Upper lobe of right lung (tissue), 1 donor: ENCODE results near the gene METAP1. TPM values are rescaled to one million over a fixed set of nuclear protein-coding genes. Genes with fewer than 3 reads are reported as not detected.
"Not testable (repeated sequence)": the region's sequence is repeated elsewhere in the genome, so short reads cannot be mapped to it uniquely, and the experiment has no call there.

Experiments used
- ATAC-seq: fragments of 200-7000 bp; cut with Tn5 transposase; one replicate; pipeline ENCODE4 v1.9.1; 2020; ENCODE audit warnings: mild to moderate bottlenecking, moderate library complexity
- DNase-seq: peaks from one replicate; pipeline ENCODE4 v3.0.0-alpha.2; 2020
- H3K27ac ChIP-seq: fragments of 200-600 bp; one replicate; pipeline ENCODE4 v1.8.0; 2022
- H3K27me3 ChIP-seq: fragments of 200-600 bp; one replicate; pipeline ENCODE4 v1.8.0; 2022; ENCODE audit warnings: mild to moderate bottlenecking
- H3K36me3 ChIP-seq: fragments of 200-600 bp; one replicate; pipeline ENCODE4 v1.8.0; 2022
- H3K4me1 ChIP-seq: fragments of 200-600 bp; one replicate; pipeline ENCODE4 v1.8.0; 2022
- H3K4me3 ChIP-seq: fragments of 200-600 bp; one replicate; pipeline ENCODE4 v1.8.0; 2022; ENCODE audit warnings: mild to moderate bottlenecking
- H3K9me3 ChIP-seq: fragments of 200-600 bp; one replicate; pipeline ENCODE4 v1.8.0; 2022
- intact Hi-C: fragments of 100-400 bp; cut with DNase I; formaldehyde crosslinking; loops from one replicate; pipeline ENCODE4 v1.11.0; 2022
- total RNA-seq: library from RNA; stranded (reverse); fragmentation: NEBNext Ultra II Directional; extraction: Animal tissue kit (Norgen Biotek cat#: 25700); gene quantifications from one replicate; pipeline ENCODE4 v1.2.1, GENCODE V29; 2021
- TF ChIP-seq, protein P1 (sequence below): fragments of 200-600 bp; IDR thresholded peaks from one replicate; pipeline ENCODE4 v1.8.0; 2022; ENCODE audit warnings: antibody characterized with exemption
- donor health status: DM: no; HTN: yes; CAD: no; lungs with severe emphysema.

Gene METAP1
- total RNA-seq, 1 donor from 2014 or later: 30.4 TPM

GRCh38 chr4:99091216-99091575 lies 95.7 kb downstream of the METAP1 start:
- no peaks in the 10 kb centered on the region for H3K27me3 ChIP-seq
- no peaks in the 10 kb centered on the region for H3K36me3 ChIP-seq
- H3K4me1 ChIP-seq: peaks cover 17% of the 10 kb centered on the region
- H3K9me3 ChIP-seq: no peaks in the 10 kb centered on the region
- no peak for ATAC-seq
- TF ChIP-seq, protein P1, sequence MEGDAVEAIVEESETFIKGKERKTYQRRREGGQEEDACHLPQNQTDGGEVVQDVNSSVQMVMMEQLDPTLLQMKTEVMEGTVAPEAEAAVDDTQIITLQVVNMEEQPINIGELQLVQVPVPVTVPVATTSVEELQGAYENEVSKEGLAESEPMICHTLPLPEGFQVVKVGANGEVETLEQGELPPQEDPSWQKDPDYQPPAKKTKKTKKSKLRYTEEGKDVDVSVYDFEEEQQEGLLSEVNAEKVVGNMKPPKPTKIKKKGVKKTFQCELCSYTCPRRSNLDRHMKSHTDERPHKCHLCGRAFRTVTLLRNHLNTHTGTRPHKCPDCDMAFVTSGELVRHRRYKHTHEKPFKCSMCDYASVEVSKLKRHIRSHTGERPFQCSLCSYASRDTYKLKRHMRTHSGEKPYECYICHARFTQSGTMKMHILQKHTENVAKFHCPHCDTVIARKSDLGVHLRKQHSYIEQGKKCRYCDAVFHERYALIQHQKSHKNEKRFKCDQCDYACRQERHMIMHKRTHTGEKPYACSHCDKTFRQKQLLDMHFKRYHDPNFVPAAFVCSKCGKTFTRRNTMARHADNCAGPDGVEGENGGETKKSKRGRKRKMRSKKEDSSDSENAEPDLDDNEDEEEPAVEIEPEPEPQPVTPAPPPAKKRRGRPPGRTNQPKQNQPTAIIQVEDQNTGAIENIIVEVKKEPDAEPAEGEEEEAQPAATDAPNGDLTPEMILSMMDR: no peak
- no peak for DNase-seq
- H3K4me3 ChIP-seq: no peak overlapping the region
- H3K27ac ChIP-seq: peak overlapping the region; percentile 96
- intact Hi-C loops: no loop called here

DNA sequence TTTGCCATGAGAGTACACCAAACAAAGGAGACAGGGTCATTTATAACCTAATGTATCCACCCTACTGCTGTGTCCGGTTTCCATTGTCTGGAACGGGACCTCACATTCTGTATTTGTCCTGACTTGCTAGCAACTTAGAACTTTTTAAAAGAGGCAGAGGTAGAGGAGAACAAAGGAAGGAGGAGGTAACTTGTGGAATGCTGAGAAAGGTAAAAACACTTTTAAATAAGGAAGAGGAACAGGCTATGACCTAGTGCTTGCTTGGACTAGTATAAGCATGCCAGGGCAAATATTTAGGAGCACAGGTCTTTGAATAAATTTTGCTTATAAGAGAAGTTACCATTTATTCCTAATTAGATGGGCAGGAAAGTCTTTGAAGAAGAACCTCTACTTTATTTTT lies 96.3 kb downstream of the METAP1 start:
- H3K4me3 ChIP-seq, DNase-seq, H3K36me3 ChIP-seq, intact Hi-C loops, H3K27me3 ChIP-seq, H3K9me3 ChIP-seq, ATAC-seq: not testable (repeated sequence)
- Histone ChIP-seq H3K4me1 (peaks cover 17% of the 10 kb centered on the region), H3K27ac (peak overlapping the region; percentile 26)

GRCh38 chr4:99099311-99099710 lies 103.8 kb downstream of the METAP1 start:
- no peak overlapping the region for H3K27ac ChIP-seq
- H3K36me3 ChIP-seq: no peaks in the 10 kb centered on the region
- TF ChIP-seq, protein P1: no peak
- no peaks in the 10 kb centered on the region for H3K4me1 ChIP-seq
- no peak overlapping the region for H3K4me3 ChIP-seq
- ATAC-seq: no peak
- intact Hi-C loops: no loop called here
- no peak for DNase-seq
- no peaks in the 10 kb centered on the region for H3K9me3 ChIP-seq
- H3K27me3 ChIP-seq: no peaks in the 10 kb centered on the region

DNA sequence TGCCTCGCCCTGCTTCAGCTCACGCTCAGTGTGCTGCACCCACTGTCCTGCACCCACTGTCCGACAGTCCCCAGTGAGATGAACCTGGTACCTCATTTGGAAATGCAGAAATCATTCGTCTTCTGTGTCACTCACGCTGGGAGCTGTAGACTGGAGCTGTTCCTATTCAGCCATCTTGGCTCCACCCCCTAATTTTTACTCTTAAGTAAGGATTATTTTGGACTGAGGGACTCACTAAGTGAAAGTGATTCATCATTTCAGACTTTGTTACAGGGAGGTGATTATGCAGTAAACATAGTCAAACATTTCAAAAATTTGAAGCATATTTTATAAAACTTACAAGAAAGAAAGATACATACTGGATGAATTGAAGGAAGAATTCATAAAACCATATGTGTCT lies 104.3 kb downstream of the METAP1 start:
- intact Hi-C loops, H3K4me3 ChIP-seq, H3K4me1 ChIP-seq, H3K9me3 ChIP-seq, ATAC-seq, DNase-seq, H3K27ac ChIP-seq, H3K27me3 ChIP-seq, H3K36me3 ChIP-seq: not testable (repeated sequence)

DNA sequence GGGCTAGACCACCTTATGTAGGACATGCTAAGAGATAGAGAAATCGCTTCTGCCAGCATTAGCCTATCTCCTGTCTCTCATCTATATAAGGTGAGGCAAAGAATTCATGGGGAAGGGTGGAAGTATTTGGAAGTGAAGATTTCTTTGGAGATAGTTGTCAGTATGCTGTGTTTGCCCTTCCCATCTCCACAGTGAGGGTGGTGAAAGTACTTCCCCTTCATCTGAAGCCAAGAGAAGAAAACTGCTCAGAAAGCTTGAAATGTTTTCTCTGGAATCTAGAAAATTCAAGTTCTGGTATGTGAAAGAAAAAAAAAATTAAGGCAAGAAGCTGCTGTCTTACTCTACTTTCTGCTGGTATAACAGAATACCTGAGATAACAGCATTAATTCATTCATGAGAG lies 105.4 kb downstream of the METAP1 start:
- intact Hi-C loops: no loop called here
- TF ChIP-seq, protein P1: no peak
- DNase-seq (no peak), ATAC-seq (no peak)
- H3K36me3 ChIP-seq: no peaks in the 10 kb centered on the region
- H3K27me3 ChIP-seq: no peaks in the 10 kb centered on the region
- no peaks in the 10 kb centered on the region for H3K9me3 ChIP-seq
- no peaks in the 10 kb centered on the region for H3K4me1 ChIP-seq
- H3K4me3 ChIP-seq: no peak overlapping the region
- no peak overlapping the region for H3K27ac ChIP-seq

- Histone ChIP-seq H3K4me1 (no peaks in the 10 kb centered on the region), H3K36me3 (no peaks in the 10 kb centered on the region), H3K9me3 (no peaks in the 10 kb centered on the region), H3K4me3 (no peak overlapping the region), H3K27me3 (no peaks in the 10 kb centered on the region), H3K27ac (no peak overlapping the region)
- TF ChIP-seq, protein P1: no peak
- ATAC-seq: no peak
- no peak for DNase-seq
- intact Hi-C loops: no loop called here
Measured at GRCh38 chr4:99102634-99103033, 107.1 kb downstream of the METAP1 start.

DNA sequence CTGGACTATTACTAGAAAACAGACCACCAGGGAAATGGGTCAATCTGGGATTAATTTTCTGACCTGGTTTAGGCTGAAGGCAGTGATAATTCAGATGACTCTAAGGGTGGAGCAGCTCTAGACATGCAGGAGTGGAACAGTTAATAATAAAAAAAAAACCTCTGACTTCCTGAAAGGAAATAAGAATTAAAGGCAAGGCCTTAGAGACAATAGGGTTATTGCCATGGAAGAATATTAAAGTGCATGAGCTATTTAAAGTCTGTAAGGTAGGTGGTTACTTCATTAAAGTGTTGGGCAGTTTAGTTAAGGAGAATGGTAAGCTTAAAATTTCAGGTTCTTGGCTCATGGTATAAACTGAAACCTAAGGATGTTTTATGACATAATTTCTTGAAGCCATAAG lies 107.6 kb downstream of the METAP1 start:
- Histone ChIP-seq H3K27ac (no peak overlapping the region), H3K4me3 (no peak overlapping the region), H3K27me3 (no peaks in the 10 kb centered on the region), H3K4me1 (no peaks in the 10 kb centered on the region), H3K9me3 (no peaks in the 10 kb centered on the region), H3K36me3 (no peaks in the 10 kb centered on the region)
- ATAC-seq (no peak), DNase-seq (no peak)
- intact Hi-C loops: no loop called here
- TF ChIP-seq, protein P1: no peak
